SK-N-SH treated with all-trans-retinoic acid at 6 μM for 48 hours (cell line): ENCODE measurements around the gene OTC.

Experiments used
- ATAC-seq: fragments of 200-7000 bp; cut with Tn5 transposase; 3 replicates; pipeline ENCODE4 v1.9.1; 2020; ENCODE audit warnings: mild to moderate bottlenecking, moderate library complexity
- ARNTL ChIP-seq: fragments of 450-650 bp; formaldehyde crosslinking; IDR thresholded peaks from 2 replicates; pipeline ENCODE4 v1.5.0; 2020; ENCODE audit warnings: low read depth, mild to moderate bottlenecking, moderate library complexity, borderline replicate concordance
- BACH2 ChIP-seq: fragments of 250-450 bp; sonication (Bioruptor Pico); IDR thresholded peaks from 2 replicates; pipeline ENCODE4 v1.9.0; 2021; ENCODE audit warnings: mild to moderate bottlenecking, borderline replicate concordance
- CSDC2 ChIP-seq: fragments of 250-450 bp; sonication (Bioruptor Pico); IDR thresholded peaks from 2 replicates; pipeline ENCODE4 v1.5.0; 2020; ENCODE audit warnings: mild to moderate bottlenecking, moderate library complexity
- ESRRG ChIP-seq: fragments of 250-450 bp; sonication (Bioruptor Pico); IDR thresholded peaks from 2 replicates; pipeline ENCODE4 v1.6.1; 2021; ENCODE audit warnings: mild to moderate bottlenecking
- GLIS3 ChIP-seq: fragments of 250-450 bp; sonication (Bioruptor Pico); IDR thresholded peaks from 2 replicates; pipeline ENCODE4 v1.5.0; 2020; ENCODE audit warnings: mild to moderate bottlenecking, moderate library complexity
- ISL1 ChIP-seq: fragments of 250-450 bp; sonication (Bioruptor Pico); IDR thresholded peaks from 2 replicates; pipeline ENCODE4 v2.1.2; 2022; ENCODE audit warnings: mild to moderate bottlenecking, moderate library complexity
- OSR1 ChIP-seq: fragments of 250-450 bp; sonication (Bioruptor Pico); IDR thresholded peaks from 2 replicates; pipeline ENCODE4 v1.8.0; 2022; ENCODE audit warnings: moderate library complexity, mild to moderate bottlenecking, inconsistent platforms
- PPARA ChIP-seq: fragments of 250-450 bp; sonication (Bioruptor Pico); IDR thresholded peaks from 2 replicates; pipeline ENCODE4 v1.5.0; 2020; ENCODE audit warnings: mild to moderate bottlenecking, borderline replicate concordance
- RARB ChIP-seq: fragments of 250-450 bp; sonication (Bioruptor Pico); IDR thresholded peaks from 2 replicates; pipeline ENCODE4 v1.8.0; 2021; ENCODE audit warnings: mild to moderate bottlenecking, moderate library complexity
- SNAI2 ChIP-seq: fragments of 250-450 bp; sonication (Bioruptor Pico); IDR thresholded peaks from 2 replicates; pipeline ENCODE4 v1.5.0; 2020; ENCODE audit warnings: mild to moderate bottlenecking, moderate library complexity
- TCF4 ChIP-seq: fragments of 250-450 bp; sonication (Bioruptor Pico); IDR thresholded peaks from 2 replicates; pipeline ENCODE4 v1.8.0; 2021; ENCODE audit warnings: mild to moderate bottlenecking, moderate library complexity, borderline replicate concordance
- TOX ChIP-seq: fragments of 250-450 bp; sonication (Bioruptor Pico); IDR thresholded peaks from 2 replicates; pipeline ENCODE4 v1.8.0; 2021; ENCODE audit warnings: mild to moderate bottlenecking, moderate library complexity, borderline replicate concordance
- TSHZ2 ChIP-seq: fragments of 250-450 bp; sonication (Bioruptor Pico); IDR thresholded peaks from 2 replicates; pipeline ENCODE4 v1.5.0; 2020; ENCODE audit warnings: mild to moderate bottlenecking, moderate library complexity
- ZC3H10 ChIP-seq: fragments of 250-450 bp; sonication (Bioruptor Pico); IDR thresholded peaks from 2 replicates; pipeline ENCODE4 v1.5.1; 2021; ENCODE audit warnings: mild to moderate bottlenecking, moderate library complexity
- ZFP30 ChIP-seq: fragments of 450-650 bp; formaldehyde crosslinking; IDR thresholded peaks from 2 replicates; pipeline ENCODE4 v1.5.0; 2022; ENCODE audit warnings: mild to moderate bottlenecking, moderate library complexity
- ZNF565 ChIP-seq: fragments of 450-650 bp; formaldehyde crosslinking; conservative IDR thresholded peaks from 2 replicates; pipeline ENCODE4 v1.5.0; 2020; ENCODE audit warnings: low read depth, mild to moderate bottlenecking, moderate library complexity
- ZNF70 ChIP-seq: fragments of 450-650 bp; formaldehyde crosslinking; IDR thresholded peaks from 2 replicates; pipeline ENCODE4 v1.5.0; 2020; ENCODE audit warnings: mild to moderate bottlenecking, moderate library complexity
- TF ChIP-seq, protein P1 (sequence below): fragments of 250-450 bp; sonication (Bioruptor Pico); IDR thresholded peaks from 2 replicates; pipeline ENCODE4 v1.5.1; 2020; ENCODE audit warnings: low read depth, mild to moderate bottlenecking, moderate library complexity
- TF ChIP-seq, protein P2 (sequence below): fragments of 250-450 bp; sonication (Bioruptor Pico); IDR thresholded peaks from 2 replicates; pipeline ENCODE4 v1.8.0; 2020; ENCODE audit warnings: mild to moderate bottlenecking, moderate library complexity, borderline replicate concordance
- TF ChIP-seq, protein P3 (sequence below): fragments of 250-450 bp; sonication (Bioruptor Pico); IDR thresholded peaks from 2 replicates; pipeline ENCODE4 v1.8.0; 2021; ENCODE audit warnings: low read depth, mild to moderate bottlenecking, moderate library complexity, borderline replicate concordance

Gene OTC

DNA sequence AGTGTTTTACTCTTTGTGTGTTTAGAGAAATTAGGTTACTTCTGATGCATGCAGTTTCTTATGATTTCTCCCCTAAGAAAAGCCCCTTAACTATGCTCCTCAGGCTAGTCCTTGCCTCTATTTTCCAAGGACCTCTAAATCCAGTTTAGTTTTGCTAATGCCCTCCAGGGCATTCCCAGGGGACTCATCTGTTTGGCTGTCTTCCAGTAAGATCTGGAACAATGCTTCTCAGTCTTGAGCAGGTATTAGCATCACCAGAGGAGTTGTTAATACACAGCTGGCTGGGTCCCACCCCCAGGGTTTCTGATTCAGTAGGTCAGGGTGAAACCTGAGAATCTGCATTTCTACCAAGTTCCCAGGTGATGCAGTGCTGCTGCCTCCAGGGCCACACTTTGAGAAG lies 56.9 kb downstream of the OTC start (continued):
- TF ChIP-seq TCF4 (no peak), TSHZ2 (CRISPR knock-in tag) (no peak)
- TF ChIP-seq, protein P1, sequence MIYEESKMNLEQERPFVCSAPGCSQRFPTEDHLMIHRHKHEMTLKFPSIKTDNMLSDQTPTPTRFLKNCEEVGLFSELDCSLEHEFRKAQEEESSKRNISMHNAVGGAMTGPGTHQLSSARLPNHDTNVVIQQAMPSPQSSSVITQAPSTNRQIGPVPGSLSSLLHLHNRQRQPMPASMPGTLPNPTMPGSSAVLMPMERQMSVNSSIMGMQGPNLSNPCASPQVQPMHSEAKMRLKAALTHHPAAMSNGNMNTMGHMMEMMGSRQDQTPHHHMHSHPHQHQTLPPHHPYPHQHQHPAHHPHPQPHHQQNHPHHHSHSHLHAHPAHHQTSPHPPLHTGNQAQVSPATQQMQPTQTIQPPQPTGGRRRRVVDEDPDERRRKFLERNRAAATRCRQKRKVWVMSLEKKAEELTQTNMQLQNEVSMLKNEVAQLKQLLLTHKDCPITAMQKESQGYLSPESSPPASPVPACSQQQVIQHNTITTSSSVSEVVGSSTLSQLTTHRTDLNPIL (CRISPR knock-in tag): no peak

DNA sequence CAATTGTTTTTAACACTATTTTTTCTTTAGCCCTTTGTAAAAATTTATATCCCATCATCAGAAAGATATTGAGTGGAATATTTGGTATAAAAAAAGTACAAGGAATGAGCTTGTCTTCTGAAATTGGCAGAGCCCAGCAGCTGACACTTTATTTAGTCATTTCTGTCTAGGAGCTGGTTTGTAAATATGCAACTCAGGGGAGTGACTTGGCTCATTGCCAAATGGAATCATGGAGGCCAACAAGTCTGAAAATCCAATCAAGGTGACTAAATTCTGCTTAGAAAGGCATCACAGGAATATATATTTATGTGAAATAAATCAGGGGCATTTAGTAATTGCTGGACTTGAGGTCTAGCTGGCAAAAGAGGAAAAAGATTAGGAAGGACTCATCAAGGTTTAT lies 74.4 kb downstream of the OTC start:
- TF ChIP-seq PPARA (CRISPR knock-in tag) (no peak), ISL1 (CRISPR knock-in tag) (no peak), TOX (CRISPR knock-in tag) (no peak), ZC3H10 (CRISPR knock-in tag) (no peak)
- no peak for ATAC-seq

DNA sequence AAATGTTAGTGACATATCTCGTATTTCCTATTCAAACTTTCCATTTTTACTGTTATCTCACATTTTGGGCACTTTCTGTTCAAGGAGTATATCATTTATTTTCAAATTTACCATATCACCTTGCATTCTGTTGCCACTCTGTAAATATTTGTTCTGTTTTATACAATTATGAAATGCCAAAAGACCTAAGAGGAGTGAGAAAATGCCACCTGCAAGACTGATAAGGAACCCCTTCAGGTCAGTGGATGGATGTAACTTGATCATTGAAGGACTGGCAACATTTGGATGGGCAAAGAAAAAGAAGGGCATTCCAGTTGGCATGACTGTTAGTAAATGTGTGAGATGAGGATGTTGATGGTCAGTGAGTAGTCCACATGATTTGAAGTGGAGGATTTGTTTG lies 79.1 kb downstream of the OTC start:
- no peak for ATAC-seq
- no peak for TF ChIP-seq ZFP30 (CRISPR knock-in tag)
- no peak for TF ChIP-seq TSHZ2 (CRISPR knock-in tag)
- no peak for TF ChIP-seq PPARA (CRISPR knock-in tag)
- no peak for TF ChIP-seq SNAI2
- no peak for TF ChIP-seq OSR1 (CRISPR knock-in tag)
- TF ChIP-seq, protein P2, sequence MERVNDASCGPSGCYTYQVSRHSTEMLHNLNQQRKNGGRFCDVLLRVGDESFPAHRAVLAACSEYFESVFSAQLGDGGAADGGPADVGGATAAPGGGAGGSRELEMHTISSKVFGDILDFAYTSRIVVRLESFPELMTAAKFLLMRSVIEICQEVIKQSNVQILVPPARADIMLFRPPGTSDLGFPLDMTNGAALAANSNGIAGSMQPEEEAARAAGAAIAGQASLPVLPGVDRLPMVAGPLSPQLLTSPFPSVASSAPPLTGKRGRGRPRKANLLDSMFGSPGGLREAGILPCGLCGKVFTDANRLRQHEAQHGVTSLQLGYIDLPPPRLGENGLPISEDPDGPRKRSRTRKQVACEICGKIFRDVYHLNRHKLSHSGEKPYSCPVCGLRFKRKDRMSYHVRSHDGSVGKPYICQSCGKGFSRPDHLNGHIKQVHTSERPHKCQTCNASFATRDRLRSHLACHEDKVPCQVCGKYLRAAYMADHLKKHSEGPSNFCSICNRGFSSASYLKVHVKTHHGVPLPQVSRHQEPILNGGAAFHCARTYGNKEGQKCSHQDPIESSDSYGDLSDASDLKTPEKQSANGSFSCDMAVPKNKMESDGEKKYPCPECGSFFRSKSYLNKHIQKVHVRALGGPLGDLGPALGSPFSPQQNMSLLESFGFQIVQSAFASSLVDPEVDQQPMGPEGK (CRISPR knock-in tag): no peak
- TF ChIP-seq ZNF70 (CRISPR knock-in tag): no peak
- TF ChIP-seq RARB: no peak
- no peak for TF ChIP-seq ZC3H10 (CRISPR knock-in tag)
- no peak for TF ChIP-seq CSDC2 (CRISPR knock-in tag)
- no peak for TF ChIP-seq ZNF565 (CRISPR knock-in tag)
- TF ChIP-seq, protein P1 (CRISPR knock-in tag): no peak

DNA sequence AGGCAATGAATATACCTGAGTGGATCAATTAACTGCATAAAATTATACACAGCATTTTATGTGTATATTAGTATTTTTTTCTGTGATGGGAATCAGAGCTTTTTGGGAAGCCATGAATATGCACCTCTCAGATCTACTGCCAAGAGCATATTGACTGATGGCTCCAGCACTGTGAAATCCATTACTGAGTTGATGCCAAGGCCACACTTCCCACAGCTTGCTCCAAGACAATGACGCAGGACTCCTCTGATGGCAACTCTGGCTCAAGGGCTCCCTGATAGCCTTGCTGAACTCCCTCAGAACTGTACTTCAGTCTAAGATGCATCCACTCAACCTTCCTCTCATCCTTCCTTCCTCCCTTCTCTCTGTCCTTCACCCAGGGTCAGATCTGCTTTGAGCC lies 82.7 kb downstream of the OTC start:
- no peak for ATAC-seq

More for the DNA sequence above, 82.7 kb downstream of the OTC start:
- no peak for TF ChIP-seq PPARA (CRISPR knock-in tag)
- no peak for TF ChIP-seq OSR1 (CRISPR knock-in tag)
- TF ChIP-seq ARNTL (CRISPR knock-in tag): no peak
- TF ChIP-seq, protein P2 (CRISPR knock-in tag): no peak
- no peak for TF ChIP-seq ZNF565 (CRISPR knock-in tag)
- TF ChIP-seq, protein P3, sequence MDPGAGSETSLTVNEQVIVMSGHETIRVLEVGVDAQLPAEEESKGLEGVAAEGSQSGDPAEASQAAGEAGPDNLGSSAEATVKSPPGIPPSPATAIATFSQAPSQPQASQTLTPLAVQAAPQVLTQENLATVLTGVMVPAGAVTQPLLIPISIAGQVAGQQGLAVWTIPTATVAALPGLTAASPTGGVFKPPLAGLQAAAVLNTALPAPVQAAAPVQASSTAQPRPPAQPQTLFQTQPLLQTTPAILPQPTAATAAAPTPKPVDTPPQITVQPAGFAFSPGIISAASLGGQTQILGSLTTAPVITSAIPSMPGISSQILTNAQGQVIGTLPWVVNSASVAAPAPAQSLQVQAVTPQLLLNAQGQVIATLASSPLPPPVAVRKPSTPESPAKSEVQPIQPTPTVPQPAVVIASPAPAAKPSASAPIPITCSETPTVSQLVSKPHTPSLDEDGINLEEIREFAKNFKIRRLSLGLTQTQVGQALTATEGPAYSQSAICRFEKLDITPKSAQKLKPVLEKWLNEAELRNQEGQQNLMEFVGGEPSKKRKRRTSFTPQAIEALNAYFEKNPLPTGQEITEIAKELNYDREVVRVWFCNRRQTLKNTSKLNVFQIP (CRISPR knock-in tag): no peak
- TF ChIP-seq, protein P1 (CRISPR knock-in tag): no peak
- TF ChIP-seq GLIS3: no peak
- TF ChIP-seq BACH2 (CRISPR knock-in tag): no peak
- no peak for TF ChIP-seq ZC3H10 (CRISPR knock-in tag)
- TF ChIP-seq TOX (CRISPR knock-in tag): no peak
- no peak for TF ChIP-seq ESRRG
